ENCODE results near the gene CCNL2.
"Not testable (repeated sequence)": the region's sequence is repeated elsewhere in the genome, so short reads cannot be mapped to it uniquely, and the experiment has no call there.

CCNL2 gene

DNA sequence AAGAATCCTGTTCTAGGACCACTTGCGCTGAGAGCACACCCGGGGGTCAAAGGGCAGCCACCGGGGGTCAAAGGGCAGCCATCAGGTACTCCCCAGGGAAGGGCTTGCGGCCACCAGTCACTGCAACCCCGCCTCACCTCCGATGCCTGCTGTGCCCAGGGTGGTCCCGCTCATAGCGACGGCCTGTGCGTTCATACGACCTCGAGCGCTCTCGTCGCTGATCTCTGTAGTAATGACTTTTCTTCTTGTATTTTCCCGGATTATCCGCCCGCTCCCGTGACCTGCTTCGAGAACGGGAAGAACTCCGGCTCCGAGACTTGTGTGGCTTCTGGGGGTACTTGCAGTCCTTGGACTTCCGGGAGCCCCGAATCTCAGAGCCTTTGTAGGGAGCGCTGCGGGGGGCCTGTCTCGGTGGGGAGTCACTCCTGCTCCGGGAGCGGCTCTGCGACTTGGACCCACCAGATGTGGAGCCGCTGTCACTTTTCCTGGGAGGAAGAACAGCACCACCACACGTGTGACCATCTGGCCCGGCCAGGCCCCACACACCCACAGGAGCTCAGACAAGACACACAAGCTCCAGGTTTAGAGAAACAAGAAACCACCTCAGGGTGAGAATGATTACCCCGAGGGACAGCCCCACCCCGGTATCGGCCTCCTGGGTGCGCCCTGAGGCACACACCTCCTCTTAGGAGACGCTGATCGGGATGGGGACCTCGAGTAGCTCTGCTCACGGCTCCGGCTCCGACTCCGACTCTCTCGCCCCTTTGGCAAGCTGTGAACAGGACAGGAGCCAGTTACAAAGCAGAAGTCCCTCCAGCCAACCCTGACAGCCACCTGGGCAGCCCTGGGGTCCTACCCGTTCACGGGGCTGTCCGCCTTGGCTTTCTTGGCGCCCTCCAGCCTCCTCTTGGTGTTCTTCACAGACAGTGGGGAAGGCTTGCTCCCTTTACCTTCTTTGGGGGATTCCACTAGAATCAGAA is 11.7 kb downstream of the CCNL2 start:
- H3K79me2 ChIP-seq (ENCODE audit: insufficient read depth, low read length): peaks cover 2% of the 10 kb centered on the region
- H3K36me3 ChIP-seq (ENCODE audit: insufficient read depth, low read length): peaks cover 71% of the 10 kb centered on the region
- no peaks in the 10 kb centered on the region for H3K9me3 ChIP-seq (ENCODE audit: insufficient read depth, low read length, severe bottlenecking)
- no peak overlapping the region for H3K27ac ChIP-seq (ENCODE audit: low read length)
- TF ChIP-seq, protein P1, sequence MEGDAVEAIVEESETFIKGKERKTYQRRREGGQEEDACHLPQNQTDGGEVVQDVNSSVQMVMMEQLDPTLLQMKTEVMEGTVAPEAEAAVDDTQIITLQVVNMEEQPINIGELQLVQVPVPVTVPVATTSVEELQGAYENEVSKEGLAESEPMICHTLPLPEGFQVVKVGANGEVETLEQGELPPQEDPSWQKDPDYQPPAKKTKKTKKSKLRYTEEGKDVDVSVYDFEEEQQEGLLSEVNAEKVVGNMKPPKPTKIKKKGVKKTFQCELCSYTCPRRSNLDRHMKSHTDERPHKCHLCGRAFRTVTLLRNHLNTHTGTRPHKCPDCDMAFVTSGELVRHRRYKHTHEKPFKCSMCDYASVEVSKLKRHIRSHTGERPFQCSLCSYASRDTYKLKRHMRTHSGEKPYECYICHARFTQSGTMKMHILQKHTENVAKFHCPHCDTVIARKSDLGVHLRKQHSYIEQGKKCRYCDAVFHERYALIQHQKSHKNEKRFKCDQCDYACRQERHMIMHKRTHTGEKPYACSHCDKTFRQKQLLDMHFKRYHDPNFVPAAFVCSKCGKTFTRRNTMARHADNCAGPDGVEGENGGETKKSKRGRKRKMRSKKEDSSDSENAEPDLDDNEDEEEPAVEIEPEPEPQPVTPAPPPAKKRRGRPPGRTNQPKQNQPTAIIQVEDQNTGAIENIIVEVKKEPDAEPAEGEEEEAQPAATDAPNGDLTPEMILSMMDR (IDR thresholded peaks at IDR 0.05; ENCODE audit: borderline replicate concordance, extremely low read depth, low read length, poor library complexity, severe bottlenecking): no peak
- TF ChIP-seq EZH2 (IDR thresholded peaks at IDR 0.05; ENCODE audit: borderline replicate concordance, low read depth, low read length, severe bottlenecking): no peak
- no peaks in the 10 kb centered on the region for H3K4me1 ChIP-seq (ENCODE audit: insufficient read depth, low read length)
- H3K27me3 ChIP-seq (ENCODE audit: insufficient read depth, low read length, poor library complexity): no peaks in the 10 kb centered on the region
- H2AFZ ChIP-seq (ENCODE audit: low read depth, low read length): no peak overlapping the region
- no peak for DNase-seq
- peaks cover 19% of the 10 kb centered on the region for H4K20me1 ChIP-seq (ENCODE audit: insufficient read depth, low read length)
- no peak overlapping the region for H3K4me2 ChIP-seq (ENCODE audit: insufficient read depth, low read length)
- H3K9ac ChIP-seq (ENCODE audit: low read depth, low read length): no peak overlapping the region
- no peak for ATAC-seq (ENCODE audit: insufficient read depth, low read depth)
- H3K4me3 ChIP-seq (ENCODE audit: low read depth in 1 of 2, low read length in 2 of 2): no peak overlapping the region

DNA sequence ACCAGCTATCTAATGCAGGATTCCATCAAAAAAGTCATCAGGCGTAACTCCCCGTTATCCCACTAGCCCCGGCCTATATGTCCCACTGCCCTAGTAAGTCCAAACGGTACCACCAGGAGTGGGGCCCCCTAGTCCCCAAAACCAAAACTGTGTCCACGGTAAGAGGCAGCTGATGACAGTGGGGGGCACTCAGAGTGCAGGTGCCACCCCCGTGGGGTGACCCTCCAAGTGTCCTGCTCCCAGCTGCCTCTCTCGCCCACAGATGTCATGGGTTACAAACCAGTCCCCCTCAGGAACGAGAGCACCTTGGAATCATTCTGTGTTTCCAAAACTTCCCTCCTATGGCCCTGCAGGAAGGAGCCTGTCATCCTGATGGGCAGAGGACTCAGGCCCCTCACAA is 13.2 kb downstream of the CCNL2 start:
- peak; percentile 15; the same call in 1 of the 3 replicates for ATAC-seq (ENCODE audit: insufficient read depth, low read depth)
- H3K9me3 ChIP-seq (ENCODE audit: insufficient read depth, low read length, severe bottlenecking): no peaks in the 10 kb centered on the region
- H3K79me2 ChIP-seq (ENCODE audit: insufficient read depth, low read length): no peaks in the 10 kb centered on the region; the same call in 1 of the 2 replicates
- no peaks in the 10 kb centered on the region for H3K27me3 ChIP-seq (ENCODE audit: insufficient read depth, low read length, poor library complexity)
- no peak overlapping the region for H3K9ac ChIP-seq (ENCODE audit: low read depth, low read length)
- TF ChIP-seq, protein P1 (IDR thresholded peaks at IDR 0.05; ENCODE audit: borderline replicate concordance, extremely low read depth, low read length, poor library complexity, severe bottlenecking): no peak
- TF ChIP-seq EZH2 (IDR thresholded peaks at IDR 0.05; ENCODE audit: borderline replicate concordance, low read depth, low read length, severe bottlenecking): no peak
- H3K36me3 ChIP-seq (ENCODE audit: insufficient read depth, low read length): peaks cover 56% of the 10 kb centered on the region
- H3K4me1 ChIP-seq (ENCODE audit: insufficient read depth, low read length): no peaks in the 10 kb centered on the region
- H2AFZ ChIP-seq (ENCODE audit: low read depth, low read length): no peak overlapping the region
- H4K20me1 ChIP-seq (ENCODE audit: insufficient read depth, low read length): peaks cover 15% of the 10 kb centered on the region
- DNase-seq: no peak
- no peak overlapping the region for H3K27ac ChIP-seq (ENCODE audit: low read length)
- no peak overlapping the region for H3K4me2 ChIP-seq (ENCODE audit: insufficient read depth, low read length)
- no peak overlapping the region for H3K4me3 ChIP-seq (ENCODE audit: low read depth in 1 of 2, low read length in 2 of 2)

DNA sequence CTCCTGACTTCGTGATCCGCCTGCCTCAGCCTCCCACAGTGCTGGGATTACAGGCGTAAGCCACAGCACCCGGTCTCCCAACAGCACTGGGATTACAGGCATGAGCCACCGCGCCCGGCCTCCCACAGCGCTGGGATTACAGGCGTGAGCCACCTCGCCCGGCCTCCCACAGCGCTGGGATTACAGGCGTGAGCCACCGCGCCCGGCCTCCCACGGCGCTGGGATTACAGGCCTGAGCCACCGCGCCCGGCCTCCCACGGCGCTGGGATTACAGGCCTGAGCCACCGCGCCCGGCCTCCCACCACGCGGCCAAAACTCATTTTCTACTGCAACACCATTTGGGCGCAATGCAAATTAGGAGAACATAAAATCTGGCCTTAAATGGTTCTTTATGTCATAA is 13.8 kb downstream of the CCNL2 start:
- not testable (repeated sequence) for H3K27ac ChIP-seq (ENCODE audit: low read length); H3K79me2 ChIP-seq (ENCODE audit: insufficient read depth, low read length); H3K4me1 ChIP-seq (ENCODE audit: insufficient read depth, low read length); ATAC-seq (ENCODE audit: insufficient read depth, low read depth); H2AFZ ChIP-seq (ENCODE audit: low read depth, low read length); H3K27me3 ChIP-seq (ENCODE audit: insufficient read depth, low read length, poor library complexity); H3K4me3 ChIP-seq (ENCODE audit: low read depth in 1 of 2, low read length in 2 of 2); H3K9me3 ChIP-seq (ENCODE audit: insufficient read depth, low read length, severe bottlenecking); H3K4me2 ChIP-seq (ENCODE audit: insufficient read depth, low read length); H3K9ac ChIP-seq (ENCODE audit: low read depth, low read length); DNase-seq
- Histone ChIP-seq H3K36me3 (ENCODE audit: insufficient read depth, low read length) (peaks cover 50% of the 10 kb centered on the region), H4K20me1 (ENCODE audit: insufficient read depth, low read length) (peaks cover 12% of the 10 kb centered on the region)

DNA sequence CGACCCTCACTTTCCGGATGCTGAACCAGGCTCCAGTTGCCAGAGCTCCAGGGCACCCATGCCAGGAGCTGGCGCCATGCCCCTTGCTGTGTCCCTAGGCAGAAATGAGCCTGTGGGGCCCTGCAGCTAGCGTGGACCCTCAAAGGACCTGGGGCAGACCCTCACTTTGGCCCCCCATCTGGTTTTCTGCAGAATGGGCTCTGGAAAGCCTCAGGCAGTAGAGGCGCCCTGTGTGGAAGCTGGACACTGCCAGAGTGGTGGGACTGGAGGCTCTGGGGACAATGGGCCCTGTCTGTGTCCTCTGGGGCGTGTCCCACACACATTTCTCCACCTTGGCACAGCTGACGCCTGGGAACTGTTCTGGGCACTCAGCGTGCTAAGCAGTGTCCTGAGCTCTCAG is 17.8 kb downstream of the CCNL2 start:
- no peak overlapping the region for H3K4me3 ChIP-seq (ENCODE audit: low read depth in 1 of 2, low read length in 2 of 2)
- H3K9ac ChIP-seq (ENCODE audit: low read depth, low read length): no peak overlapping the region

More for the DNA sequence above, 17.8 kb downstream of the CCNL2 start:
- H2AFZ ChIP-seq (ENCODE audit: low read depth, low read length): no peak overlapping the region
- TF ChIP-seq EZH2 (IDR thresholded peaks at IDR 0.05; ENCODE audit: borderline replicate concordance, low read depth, low read length, severe bottlenecking): no peak
- TF ChIP-seq, protein P1 (IDR thresholded peaks at IDR 0.05; ENCODE audit: borderline replicate concordance, extremely low read depth, low read length, poor library complexity, severe bottlenecking): no peak
- peaks cover 11% of the 10 kb centered on the region for H3K36me3 ChIP-seq (ENCODE audit: insufficient read depth, low read length)
- ATAC-seq (ENCODE audit: insufficient read depth, low read depth) (no peak), DNase-seq (no peak)
- H3K27ac ChIP-seq (ENCODE audit: low read length): no peak overlapping the region
- H3K79me2 ChIP-seq (ENCODE audit: insufficient read depth, low read length): 0 out of 2 replicates have a peak, but pooled peaks cover 2% of the 10 kb centered on the region
- peaks cover 6% of the 10 kb centered on the region for H3K4me1 ChIP-seq (ENCODE audit: insufficient read depth, low read length)
- peaks cover 6% of the 10 kb centered on the region for H4K20me1 ChIP-seq (ENCODE audit: insufficient read depth, low read length)
- no peak overlapping the region for H3K4me2 ChIP-seq (ENCODE audit: insufficient read depth, low read length)
- no peaks in the 10 kb centered on the region for H3K9me3 ChIP-seq (ENCODE audit: insufficient read depth, low read length, severe bottlenecking)
- H3K27me3 ChIP-seq (ENCODE audit: insufficient read depth, low read length, poor library complexity): no peaks in the 10 kb centered on the region

Data from DND-41 (cell line).